ENCODE measurements around the gene YTHDC2. TPM values are rescaled to one million over a fixed set of nuclear protein-coding genes. Genes with fewer than 3 reads are reported as not detected.

Gene YTHDC2
- 14.9 TPM for polyA plus RNA-seq (2013, experiment 1 of 2)
- polyA plus RNA-seq (2013, experiment 2 of 2): 14.8 TPM

GRCh38 chr5:113513384-113514288, at the start of gene YTHDC2:
Gene YTHDC2 (plus strand): TSS chr5:113513694. CDS start chr5:113513896, 202 bp downstream.
- no peaks in the 10 kb centered on the region for H3K9me3 ChIP-seq (ENCODE audit: control insufficient read depth, low read length)
- WGBS, 2 experiments (ENCODE audit: insufficient coverage in 2 of 2): 1 to 2% methylated on average over 44 to 65 of the region's 72 CpGs

GRCh38 chr5:113474100-113474728, 39.3 kb upstream of the YTHDC2 start:
- WGBS, 2 experiments (ENCODE audit: insufficient coverage in 2 of 2): 48 to 49% methylated on average over 4 of the region's 5 CpGs

More at GRCh38 chr5:113513384-113514288, at the start of gene YTHDC2:
- Histone ChIP-seq H3K4me1 (ENCODE audit: control insufficient read depth, insufficient read depth, low read length, poor library complexity, severe bottlenecking) (no peaks in the 10 kb centered on the region), H3K4me3 (ENCODE audit: extremely low read depth, insufficient read depth, low read length, poor library complexity, severe bottlenecking) (peak within 1 kb of the TSS; percentile 60), H3K36me3 (ENCODE audit: control insufficient read depth, insufficient read depth, low read length) (peaks cover 17% of the 10 kb centered on the region), H3K27ac (ENCODE audit: low read depth, low read length, severe bottlenecking) (peak within 1 kb of the TSS; percentile 97)

GRCh38 chr5:113478691-113479090, 34.8 kb upstream of the YTHDC2 start:
- Histone ChIP-seq H3K4me1 (ENCODE audit: control insufficient read depth, insufficient read depth, low read length, poor library complexity, severe bottlenecking) (no peaks in the 10 kb centered on the region), H3K36me3 (ENCODE audit: control insufficient read depth, insufficient read depth, low read length) (no peaks in the 10 kb centered on the region), H3K4me3 (ENCODE audit: extremely low read depth, insufficient read depth, low read length, poor library complexity, severe bottlenecking) (no peak overlapping the region), H3K27ac (ENCODE audit: low read depth, low read length, severe bottlenecking) (no peak overlapping the region), H3K9me3 (ENCODE audit: control insufficient read depth, low read length) (no peaks in the 10 kb centered on the region)
- 100% methylated on average over 1 of the region's 3 CpGs; no CpG with 5 or more reads in 1 of the 2 experiments for whole genome bisulfite sequencing, 2 experiments (ENCODE audit: insufficient coverage in 2 of 2)

More at GRCh38 chr5:113474100-113474728, 39.3 kb upstream of the YTHDC2 start:
- H3K36me3 ChIP-seq (ENCODE audit: control insufficient read depth, insufficient read depth, low read length): no peaks in the 10 kb centered on the region
- H3K27ac ChIP-seq (ENCODE audit: low read depth, low read length, severe bottlenecking): peak overlapping the region; percentile 23
- H3K4me1 ChIP-seq (ENCODE audit: control insufficient read depth, insufficient read depth, low read length, poor library complexity, severe bottlenecking): no peaks in the 10 kb centered on the region
- H3K4me3 ChIP-seq (ENCODE audit: extremely low read depth, insufficient read depth, low read length, poor library complexity, severe bottlenecking): no peak overlapping the region
- no peaks in the 10 kb centered on the region for H3K9me3 ChIP-seq (ENCODE audit: control insufficient read depth, low read length)

- Histone ChIP-seq H3K27ac (ENCODE audit: low read depth, low read length, severe bottlenecking) (no peak overlapping the region), H3K9me3 (ENCODE audit: control insufficient read depth, low read length) (no peaks in the 10 kb centered on the region), H3K4me1 (ENCODE audit: control insufficient read depth, insufficient read depth, low read length, poor library complexity, severe bottlenecking) (no peaks in the 10 kb centered on the region), H3K36me3 (ENCODE audit: control insufficient read depth, insufficient read depth, low read length) (no peaks in the 10 kb centered on the region), H3K4me3 (ENCODE audit: extremely low read depth, insufficient read depth, low read length, poor library complexity, severe bottlenecking) (no peak overlapping the region)
- 55% methylated on average over 3 of the region's 5 CpGs; no CpG with 5 or more reads in 1 of the 2 experiments for WGBS, 2 experiments (ENCODE audit: insufficient coverage in 2 of 2)
Observed at GRCh38 chr5:113480243-113480642, 33.3 kb upstream of the YTHDC2 start.

GRCh38 chr5:113487416-113487780, 26.1 kb upstream of the YTHDC2 start:
- H3K9me3 ChIP-seq (ENCODE audit: control insufficient read depth, low read length): peaks cover 17% of the 10 kb centered on the region
- 2 to 4% methylated on average over 15 to 17 of the region's 18 CpGs for WGBS, 2 experiments (ENCODE audit: insufficient coverage in 2 of 2)

GRCh38 chr5:113487781-113488644, 25.5 kb upstream of the YTHDC2 start, which contains the start of gene MCC:
Gene MCC (minus strand): TSS chr5:113488453.
- H3K27ac ChIP-seq (ENCODE audit: low read depth, low read length, severe bottlenecking): no peak within 1 kb of the TSS
- H3K4me3 ChIP-seq (ENCODE audit: extremely low read depth, insufficient read depth, low read length, poor library complexity, severe bottlenecking): peak within 1 kb of the TSS; percentile 64
- H3K9me3 ChIP-seq (ENCODE audit: control insufficient read depth, low read length): peaks cover 17% of the 10 kb centered on the region
- H3K4me1 ChIP-seq (ENCODE audit: control insufficient read depth, insufficient read depth, low read length, poor library complexity, severe bottlenecking): peaks cover 5% of the 10 kb centered on the region
- 0% methylated on average over 52 to 80 of the region's 86 CpGs for WGBS, 2 experiments (ENCODE audit: insufficient coverage in 2 of 2)
- no peaks in the 10 kb centered on the region for H3K36me3 ChIP-seq (ENCODE audit: control insufficient read depth, insufficient read depth, low read length)

More at GRCh38 chr5:113487416-113487780, 26.1 kb upstream of the YTHDC2 start:
- Histone ChIP-seq H3K4me3 (ENCODE audit: extremely low read depth, insufficient read depth, low read length, poor library complexity, severe bottlenecking) (peak overlapping the region; percentile 64), H3K4me1 (ENCODE audit: control insufficient read depth, insufficient read depth, low read length, poor library complexity, severe bottlenecking) (peaks cover 5% of the 10 kb centered on the region), H3K36me3 (ENCODE audit: control insufficient read depth, insufficient read depth, low read length) (no peaks in the 10 kb centered on the region), H3K27ac (ENCODE audit: low read depth, low read length, severe bottlenecking) (no peak overlapping the region)

GRCh38 chr5:113488645-113489184, 24.8 kb upstream of the YTHDC2 start:
- Histone ChIP-seq H3K36me3 (ENCODE audit: control insufficient read depth, insufficient read depth, low read length) (no peaks in the 10 kb centered on the region), H3K9me3 (ENCODE audit: control insufficient read depth, low read length) (peaks cover 17% of the 10 kb centered on the region), H3K27ac (ENCODE audit: low read depth, low read length, severe bottlenecking) (no peak overlapping the region), H3K4me1 (ENCODE audit: control insufficient read depth, insufficient read depth, low read length, poor library complexity, severe bottlenecking) (peaks cover 5% of the 10 kb centered on the region), H3K4me3 (ENCODE audit: extremely low read depth, insufficient read depth, low read length, poor library complexity, severe bottlenecking) (peak overlapping the region; percentile 64)
- WGBS, 2 experiments (ENCODE audit: insufficient coverage in 2 of 2): 21 to 24% methylated on average over 18 to 19 of the region's 20 CpGs

- Histone ChIP-seq H3K4me3 (ENCODE audit: extremely low read depth, insufficient read depth, low read length, poor library complexity, severe bottlenecking) (no peak overlapping the region), H3K36me3 (ENCODE audit: control insufficient read depth, insufficient read depth, low read length) (no peaks in the 10 kb centered on the region), H3K9me3 (ENCODE audit: control insufficient read depth, low read length) (peaks cover 17% of the 10 kb centered on the region), H3K4me1 (ENCODE audit: control insufficient read depth, insufficient read depth, low read length, poor library complexity, severe bottlenecking) (peaks cover 5% of the 10 kb centered on the region), H3K27ac (ENCODE audit: low read depth, low read length, severe bottlenecking) (no peak overlapping the region)
- WGBS, 2 experiments (ENCODE audit: insufficient coverage in 2 of 2): 80 to 100% methylated on average over 1 of the region's 3 CpGs
Observed at GRCh38 chr5:113489299-113489698, 24.2 kb upstream of the YTHDC2 start.

GRCh38 chr5:113490317-113490716, 23.2 kb upstream of the YTHDC2 start:
- H3K4me1 ChIP-seq (ENCODE audit: control insufficient read depth, insufficient read depth, low read length, poor library complexity, severe bottlenecking): peaks cover 5% of the 10 kb centered on the region
- no peak overlapping the region for H3K27ac ChIP-seq (ENCODE audit: low read depth, low read length, severe bottlenecking)
- 97 to 100% methylated on average over 3 of the region's 3 CpGs for WGBS, 2 experiments (ENCODE audit: insufficient coverage in 2 of 2)
- no peaks in the 10 kb centered on the region for H3K36me3 ChIP-seq (ENCODE audit: control insufficient read depth, insufficient read depth, low read length)
- H3K9me3 ChIP-seq (ENCODE audit: control insufficient read depth, low read length): peaks cover 17% of the 10 kb centered on the region
- no peak overlapping the region for H3K4me3 ChIP-seq (ENCODE audit: extremely low read depth, insufficient read depth, low read length, poor library complexity, severe bottlenecking)

GRCh38 chr5:113491022-113491421, 22.5 kb upstream of the YTHDC2 start:
- H3K4me3 ChIP-seq (ENCODE audit: extremely low read depth, insufficient read depth, low read length, poor library complexity, severe bottlenecking): no peak overlapping the region
- H3K27ac ChIP-seq (ENCODE audit: low read depth, low read length, severe bottlenecking): no peak overlapping the region
- H3K36me3 ChIP-seq (ENCODE audit: control insufficient read depth, insufficient read depth, low read length): no peaks in the 10 kb centered on the region
- peaks cover 17% of the 10 kb centered on the region for H3K9me3 ChIP-seq (ENCODE audit: control insufficient read depth, low read length)
- WGBS, 2 experiments (ENCODE audit: insufficient coverage in 2 of 2): 73 to 100% methylated on average over 2 of the region's 2 CpGs
- H3K4me1 ChIP-seq (ENCODE audit: control insufficient read depth, insufficient read depth, low read length, poor library complexity, severe bottlenecking): peaks cover 5% of the 10 kb centered on the region

Measured in mesodermal cell (in vitro differentiated cells).